ENCODE results near the gene HTR3D.

DNA sequence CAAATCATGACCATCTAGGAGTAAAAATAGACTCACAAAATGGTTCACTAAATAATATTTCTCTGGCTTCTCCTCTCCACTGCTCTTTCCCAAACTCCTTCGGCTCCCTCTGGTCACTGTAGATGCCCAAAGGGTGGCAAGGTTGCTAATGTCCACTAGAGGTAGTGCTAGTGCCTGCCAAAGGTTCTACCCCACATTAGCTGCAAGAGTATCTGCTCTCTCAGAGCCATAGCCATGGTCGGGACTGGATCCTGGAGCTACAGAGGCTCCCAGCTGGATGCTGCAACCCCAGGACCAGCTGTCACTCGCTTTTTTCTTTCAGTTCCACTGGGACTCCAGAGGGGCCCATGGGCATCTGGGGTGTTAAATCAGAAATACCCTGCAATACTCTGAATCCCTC, 8.5 kb downstream of the HTR3D start:
- TF ChIP-seq, protein P1, sequence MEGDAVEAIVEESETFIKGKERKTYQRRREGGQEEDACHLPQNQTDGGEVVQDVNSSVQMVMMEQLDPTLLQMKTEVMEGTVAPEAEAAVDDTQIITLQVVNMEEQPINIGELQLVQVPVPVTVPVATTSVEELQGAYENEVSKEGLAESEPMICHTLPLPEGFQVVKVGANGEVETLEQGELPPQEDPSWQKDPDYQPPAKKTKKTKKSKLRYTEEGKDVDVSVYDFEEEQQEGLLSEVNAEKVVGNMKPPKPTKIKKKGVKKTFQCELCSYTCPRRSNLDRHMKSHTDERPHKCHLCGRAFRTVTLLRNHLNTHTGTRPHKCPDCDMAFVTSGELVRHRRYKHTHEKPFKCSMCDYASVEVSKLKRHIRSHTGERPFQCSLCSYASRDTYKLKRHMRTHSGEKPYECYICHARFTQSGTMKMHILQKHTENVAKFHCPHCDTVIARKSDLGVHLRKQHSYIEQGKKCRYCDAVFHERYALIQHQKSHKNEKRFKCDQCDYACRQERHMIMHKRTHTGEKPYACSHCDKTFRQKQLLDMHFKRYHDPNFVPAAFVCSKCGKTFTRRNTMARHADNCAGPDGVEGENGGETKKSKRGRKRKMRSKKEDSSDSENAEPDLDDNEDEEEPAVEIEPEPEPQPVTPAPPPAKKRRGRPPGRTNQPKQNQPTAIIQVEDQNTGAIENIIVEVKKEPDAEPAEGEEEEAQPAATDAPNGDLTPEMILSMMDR (conservative IDR thresholded peaks at IDR 0.05; ENCODE audit: low read depth, low read length) = no peak
- no peak for TF ChIP-seq EZH2 (IDR thresholded peaks at IDR 0.05; ENCODE audit: borderline replicate concordance, low read depth, low read length, poor library complexity, severe bottlenecking)

Measured in A673 (cell line).